HG02884 (cell line): Measurements from ENCODE around the gene HMGCS2.
A peak's percentile ranks its signal among the peaks of the same experiment; 100 is the strongest.

Experiments used
- ATAC-seq: cut with Tn5 transposase; IDR thresholded peaks from one replicate; pipeline ENCODE4 v1.9.1; 2021; ENCODE audit warnings: mild to moderate bottlenecking, moderate library complexity; ENCODE audit not compliant: unreplicated experiment

Gene HMGCS2

GRCh38 chr1:119768778-119769177 is at the start of gene HMGCS2:
TSS of gene HMGCS2 (minus strand) at chr1:119768905. CDS start at chr1:119768844, 61 bp downstream.
- ATAC-seq, result no peak

GRCh38 chr1:119818181-119818580 is 49.5 kb upstream of the HMGCS2 start:
- no peak for ATAC-seq

- no peak for ATAC-seq
Observed at GRCh38 chr1:119816407-119816806, 47.7 kb upstream of the HMGCS2 start.

- ATAC-seq, result no peak
Observed at GRCh38 chr1:119815928-119816327, 47.2 kb upstream of the HMGCS2 start.

- ATAC-seq, result no peak
Observed at GRCh38 chr1:119815361-119815760, 46.7 kb upstream of the HMGCS2 start.

- ATAC-seq, result no peak
Observed at GRCh38 chr1:119814288-119814687, 45.6 kb upstream of the HMGCS2 start.

- ATAC-seq, result no peak
Observed at GRCh38 chr1:119811985-119812557, 43.4 kb upstream of the HMGCS2 start.

GRCh38 chr1:119811387-119811786 is 42.7 kb upstream of the HMGCS2 start, which contains the start of gene REG4:
TSS of gene REG4 (minus strand) at chr1:119811460. CDS start at chr1:119808769, 2,691 bp downstream.
- no peak for ATAC-seq

- peak; percentile 81 for ATAC-seq
Observed at GRCh38 chr1:119808972-119809550, 40.4 kb upstream of the HMGCS2 start.

GRCh38 chr1:119808491-119808890 is 39.8 kb upstream of the HMGCS2 start:
- no peak for ATAC-seq

- ATAC-seq, result no peak
Observed at GRCh38 chr1:119806489-119806888, 37.8 kb upstream of the HMGCS2 start.

GRCh38 chr1:119805746-119806145 is 37.0 kb upstream of the HMGCS2 start:
- no peak for ATAC-seq

- ATAC-seq, result no peak
Observed at GRCh38 chr1:119805247-119805646, 36.5 kb upstream of the HMGCS2 start.

- ATAC-seq, result no peak
Observed at GRCh38 chr1:119799599-119800177, 31.0 kb upstream of the HMGCS2 start.

- ATAC-seq, result no peak
Observed at GRCh38 chr1:119799003-119799402, 30.3 kb upstream of the HMGCS2 start.

GRCh38 chr1:119797606-119798005 is 28.9 kb upstream of the HMGCS2 start:
- ATAC-seq, result no peak

- ATAC-seq, result no peak
Observed at GRCh38 chr1:119797162-119797561, 28.5 kb upstream of the HMGCS2 start.

- ATAC-seq, result no peak
Observed at GRCh38 chr1:119795261-119796200, 26.8 kb upstream of the HMGCS2 start.

GRCh38 chr1:119794876-119795240 is 26.2 kb upstream of the HMGCS2 start:
- ATAC-seq, result no peak

GRCh38 chr1:119794230-119794875 is 25.6 kb upstream of the HMGCS2 start:
- ATAC-seq, result no peak

GRCh38 chr1:119791377-119791776 is 22.7 kb upstream of the HMGCS2 start:
- no peak for ATAC-seq
